DND-41 (cell line): Measurements from ENCODE around the gene LY6G6D.

ENCODE experiments used
- EZH2 ChIP-seq: IDR thresholded peaks from 3 replicates; pipeline ENCODE4 v1.6.1; 2012; ENCODE audit warnings: borderline replicate concordance, low read depth, mild to moderate bottlenecking, moderate library complexity, low read length, inconsistent platforms; ENCODE audit not compliant: severe bottlenecking
- TF ChIP-seq, protein P1 (sequence below): IDR thresholded peaks from 2 replicates; pipeline ENCODE4 v1.5.1; 2012; ENCODE audit warnings: borderline replicate concordance, low read length, moderate library complexity, mild to moderate bottlenecking; ENCODE audit not compliant: poor library complexity, severe bottlenecking; ENCODE audit errors: extremely low read depth

DNA sequence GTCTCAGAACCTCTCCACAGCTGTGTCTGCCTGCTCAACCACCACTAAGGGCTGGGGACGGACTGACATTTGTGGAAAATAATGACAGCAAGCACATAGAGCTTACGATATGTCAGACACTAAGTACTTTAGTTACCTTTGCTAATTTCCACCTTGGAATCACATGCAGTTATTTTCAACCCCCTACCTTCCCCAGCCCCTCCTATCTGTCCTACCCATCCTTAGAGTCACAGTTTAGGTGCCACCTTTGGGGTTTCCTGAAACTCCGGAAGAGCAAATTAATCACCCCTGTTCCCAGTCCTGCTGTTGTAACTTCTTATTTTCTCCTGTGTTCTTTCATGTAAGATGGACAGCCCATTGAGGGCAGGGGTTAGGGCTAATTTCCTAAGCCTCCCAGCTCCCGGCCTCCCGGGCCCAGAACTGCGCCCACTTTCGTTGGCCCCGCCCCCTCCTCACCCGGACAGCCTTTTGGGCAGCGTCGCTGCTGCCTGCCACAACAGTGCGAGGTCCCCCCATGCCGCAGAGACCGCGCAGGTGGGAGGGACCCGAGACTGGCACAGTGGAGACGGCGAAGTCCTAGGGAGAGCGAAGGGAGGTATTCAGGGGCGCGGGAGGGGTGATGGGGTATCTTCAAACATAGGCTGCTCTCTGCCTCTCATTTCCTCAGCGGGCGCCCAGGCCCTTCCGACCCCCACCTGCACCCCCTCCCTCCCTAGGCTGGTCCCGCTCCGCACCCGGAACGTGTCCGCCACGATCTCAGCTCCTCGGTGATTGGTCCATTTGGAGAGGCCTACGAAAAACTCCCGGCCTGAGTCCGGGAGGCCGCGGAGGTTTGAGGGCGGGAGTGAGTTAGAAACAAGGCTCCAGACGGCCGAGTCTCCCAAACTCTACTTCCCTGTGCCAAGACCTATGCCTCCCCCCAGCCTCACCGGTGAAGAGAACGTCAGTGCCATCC, 12.8 kb downstream of the LY6G6D start:
- TF ChIP-seq, protein P1, sequence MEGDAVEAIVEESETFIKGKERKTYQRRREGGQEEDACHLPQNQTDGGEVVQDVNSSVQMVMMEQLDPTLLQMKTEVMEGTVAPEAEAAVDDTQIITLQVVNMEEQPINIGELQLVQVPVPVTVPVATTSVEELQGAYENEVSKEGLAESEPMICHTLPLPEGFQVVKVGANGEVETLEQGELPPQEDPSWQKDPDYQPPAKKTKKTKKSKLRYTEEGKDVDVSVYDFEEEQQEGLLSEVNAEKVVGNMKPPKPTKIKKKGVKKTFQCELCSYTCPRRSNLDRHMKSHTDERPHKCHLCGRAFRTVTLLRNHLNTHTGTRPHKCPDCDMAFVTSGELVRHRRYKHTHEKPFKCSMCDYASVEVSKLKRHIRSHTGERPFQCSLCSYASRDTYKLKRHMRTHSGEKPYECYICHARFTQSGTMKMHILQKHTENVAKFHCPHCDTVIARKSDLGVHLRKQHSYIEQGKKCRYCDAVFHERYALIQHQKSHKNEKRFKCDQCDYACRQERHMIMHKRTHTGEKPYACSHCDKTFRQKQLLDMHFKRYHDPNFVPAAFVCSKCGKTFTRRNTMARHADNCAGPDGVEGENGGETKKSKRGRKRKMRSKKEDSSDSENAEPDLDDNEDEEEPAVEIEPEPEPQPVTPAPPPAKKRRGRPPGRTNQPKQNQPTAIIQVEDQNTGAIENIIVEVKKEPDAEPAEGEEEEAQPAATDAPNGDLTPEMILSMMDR, result no peak
- TF ChIP-seq EZH2, result no peak
